AG09309 (cell line): ENCODE measurements around the gene RBFOX1.

Experiments
- DNase-seq: peaks from one replicate; pipeline ENCODE4 v3.0.0-alpha.2; 2010; ENCODE audit warnings: low read depth
- H3K4me3 ChIP-seq: 2 replicates; pipeline ENCODE4 v1.5.1; 2011; ENCODE audit warnings: mild to moderate bottlenecking, low read depth, low read length, moderate library complexity; ENCODE audit not compliant: control insufficient read depth
- CTCF ChIP-seq: IDR thresholded peaks from 2 replicates; pipeline ENCODE4 v1.5.1; 2011; ENCODE audit warnings: mild to moderate bottlenecking, low read depth, low read length, inconsistent platforms; ENCODE audit not compliant: insufficient read depth, control insufficient read depth; ENCODE audit errors: missing control alignments

Gene RBFOX1

GRCh38 chr16:7571366-7571765 lies 238.7 kb downstream of the RBFOX1 start:
- no peak for DNase-seq
- no peak for TF ChIP-seq CTCF

DNA sequence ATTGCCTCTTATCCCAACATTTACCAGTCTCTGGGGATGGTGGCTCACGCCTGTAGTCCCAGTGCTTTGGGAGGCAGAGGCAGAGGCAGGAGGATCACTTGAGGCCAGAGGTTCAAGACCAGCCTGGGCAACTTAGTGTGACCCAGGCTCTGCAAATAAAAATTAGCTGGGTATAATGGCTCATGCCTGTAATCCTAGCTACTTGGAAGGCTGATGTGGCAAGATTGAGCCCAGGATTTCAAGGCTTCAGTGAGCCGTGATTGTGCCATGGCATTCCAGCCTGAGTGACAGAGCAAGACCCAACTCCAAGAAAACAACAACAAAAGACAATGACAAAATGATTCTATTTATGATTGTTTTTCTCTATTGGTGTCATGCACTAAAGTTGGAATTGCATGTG lies 244.9 kb downstream of the RBFOX1 start:
- no peak for TF ChIP-seq CTCF
- H3K4me3 ChIP-seq = no peak overlapping the region
- DNase-seq = no peak

More at GRCh38 chr16:7571366-7571765, 238.7 kb downstream of the RBFOX1 start:
- no peak overlapping the region for H3K4me3 ChIP-seq

DNA sequence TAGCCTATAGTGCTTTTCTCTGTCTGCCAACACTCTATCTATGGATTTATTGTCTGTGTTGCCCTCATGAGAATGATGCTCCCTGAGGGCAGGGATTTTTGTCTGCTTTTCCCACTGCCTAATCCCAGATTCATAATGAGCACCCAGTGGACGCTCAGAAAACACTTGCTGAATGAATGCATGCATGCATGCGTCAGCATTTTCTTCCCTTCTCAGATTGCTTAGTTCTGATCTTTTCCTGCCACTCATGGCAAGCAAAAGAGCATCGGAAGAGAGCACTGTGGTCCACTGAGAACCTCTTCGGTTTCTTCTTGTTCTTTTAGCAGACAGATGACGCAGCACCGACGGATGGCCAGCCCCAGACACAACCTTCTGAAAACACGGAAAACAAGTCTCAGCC lies 246.8 kb downstream of the RBFOX1 start:
- no peak for DNase-seq
- no peak overlapping the region for H3K4me3 ChIP-seq
- no peak for TF ChIP-seq CTCF

DNA sequence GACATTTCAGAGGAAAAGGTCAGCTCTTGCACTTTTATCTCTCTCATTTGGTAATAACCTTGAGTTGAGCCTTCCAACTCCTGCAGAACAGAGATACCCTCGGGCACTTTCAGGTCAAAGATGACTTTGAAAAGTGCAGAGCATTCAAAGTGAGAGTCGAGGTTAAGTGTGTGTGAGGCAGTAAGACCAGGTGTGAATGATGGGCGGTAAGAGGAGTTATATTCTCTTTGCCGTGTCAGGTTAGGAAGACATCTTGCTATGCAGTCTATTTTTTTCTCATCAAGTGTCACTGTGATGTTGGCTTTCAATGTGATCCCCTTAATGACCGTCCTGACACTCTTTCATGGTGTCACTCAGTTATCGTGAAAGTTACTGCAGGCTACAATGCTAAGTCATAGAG lies 248.5 kb downstream of the RBFOX1 start:
- DNase-seq = no peak
- H3K4me3 ChIP-seq = no peak overlapping the region
- no peak for TF ChIP-seq CTCF

GRCh38 chr16:7583396-7583795 lies 250.8 kb downstream of the RBFOX1 start:
- no peak overlapping the region for H3K4me3 ChIP-seq
- no peak for TF ChIP-seq CTCF
- no peak for DNase-seq

DNA sequence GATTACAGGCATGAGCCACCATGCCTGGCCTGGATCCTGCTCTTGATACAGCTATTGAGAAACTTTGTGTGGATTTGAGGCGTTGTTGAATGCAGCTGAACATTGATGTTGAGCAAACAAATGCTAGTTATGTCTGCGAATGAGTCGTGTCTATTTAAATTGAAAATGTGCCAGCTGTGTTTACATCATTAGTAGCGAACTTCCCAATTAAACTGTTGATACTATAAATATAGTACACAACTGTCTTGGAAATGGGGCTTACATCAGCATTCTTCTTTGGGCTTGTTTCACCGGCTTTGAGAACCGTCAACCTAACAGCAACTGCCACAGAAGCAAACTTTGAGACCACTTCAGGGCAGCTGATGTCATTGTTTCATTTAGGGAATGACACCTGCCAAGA lies 251.9 kb downstream of the RBFOX1 start:
- no peak for DNase-seq
- no peak for TF ChIP-seq CTCF
- H3K4me3 ChIP-seq = no peak overlapping the region

DNA sequence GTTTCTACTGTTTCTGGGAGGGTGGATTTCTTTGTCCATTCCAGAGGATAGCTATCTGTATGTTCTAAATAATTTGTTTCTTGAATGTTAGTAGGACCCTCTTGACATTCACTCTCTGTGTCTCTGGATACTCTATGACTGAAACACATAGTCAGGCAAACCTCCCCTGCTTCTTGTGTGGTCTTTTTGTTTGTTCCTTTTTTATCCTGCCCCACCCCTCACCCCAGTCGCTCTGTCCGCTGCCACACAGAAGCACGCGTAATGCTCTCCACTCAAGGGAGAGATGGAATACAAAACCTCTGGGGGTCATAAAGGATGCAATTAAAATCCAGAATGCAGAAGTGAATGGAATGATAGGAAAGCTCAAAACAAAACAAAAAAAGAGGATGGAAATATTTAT lies 253.1 kb downstream of the RBFOX1 start:
- TF ChIP-seq CTCF = no peak
- no peak overlapping the region for H3K4me3 ChIP-seq
- DNase-seq = no peak
